ENCODE data around the gene POLD4.

Gene POLD4

DNA sequence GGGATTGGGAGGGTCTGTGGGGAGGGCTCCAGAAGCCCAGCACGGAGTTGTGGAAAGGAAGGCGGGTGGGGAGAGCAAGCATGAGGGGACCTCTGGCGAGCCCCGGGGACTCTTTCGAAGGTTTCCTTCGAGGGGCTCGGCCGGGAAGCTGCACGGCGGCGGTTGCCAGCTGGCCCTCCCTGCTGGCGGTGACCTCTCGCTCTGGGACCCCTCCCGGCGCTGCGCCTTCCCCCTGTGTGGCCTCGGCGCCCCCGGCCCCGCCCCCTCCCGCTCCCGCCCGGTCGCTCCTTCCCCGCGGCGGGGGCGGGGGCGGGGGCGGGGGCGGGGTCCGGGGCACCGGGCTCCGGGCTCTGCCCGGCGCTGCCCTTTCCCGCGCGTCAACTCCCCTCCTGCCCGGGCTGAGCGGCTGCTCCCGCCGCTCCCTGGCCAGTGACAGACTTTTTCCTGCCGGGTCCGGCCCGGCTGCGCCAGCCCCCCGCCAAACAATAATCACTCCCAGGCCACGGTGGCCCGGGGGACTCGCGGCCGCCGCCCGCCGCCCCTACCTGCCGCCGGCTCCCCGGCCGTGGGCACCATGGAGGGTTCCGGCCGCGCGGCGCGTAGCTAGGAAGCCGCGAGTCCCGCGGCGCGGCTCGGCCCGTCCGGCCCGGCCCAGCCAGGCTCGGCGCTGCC, 19.1 kb upstream of the POLD4 start:
- Histone ChIP-seq H3K9ac (ENCODE audit: low read length) (peak overlapping the region; percentile 26), H3K27ac (ENCODE audit: low read depth, low read length) (peak overlapping the region; percentile 91), H3K4me3 (ENCODE audit: low read length) (peak overlapping the region; percentile 60), H3K27me3 (ENCODE audit: control insufficient read depth, insufficient read depth, low read length) (no peaks in the 10 kb centered on the region), H3K36me3 (ENCODE audit: control insufficient read depth, insufficient read depth, low read length) (no peaks in the 10 kb centered on the region), H3K4me1 (ENCODE audit: control insufficient read depth, insufficient read depth, low read length) (peaks cover 42% of the 10 kb centered on the region)

DNA sequence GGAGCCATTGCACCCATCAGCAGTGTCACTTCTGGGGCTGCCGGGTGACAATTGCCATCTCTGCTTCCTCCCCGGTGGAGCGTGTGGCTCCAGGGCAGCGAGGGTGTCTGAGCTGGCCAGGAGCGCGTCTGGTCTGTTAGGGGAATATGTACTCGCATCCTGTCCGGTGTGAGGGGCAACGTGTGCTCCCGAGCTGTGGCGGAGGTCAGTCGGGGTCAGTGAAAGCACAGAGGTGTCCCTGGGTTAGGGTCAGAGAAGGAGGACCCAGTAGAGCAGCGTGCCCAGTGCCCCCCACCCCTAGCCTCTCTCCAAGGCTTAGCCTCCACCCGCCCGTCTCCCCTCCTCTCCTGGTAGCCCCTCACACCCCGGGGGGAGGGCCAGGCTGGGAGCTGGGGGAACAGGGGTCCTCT, 18.6 kb upstream of the POLD4 start:
- H3K27me3 ChIP-seq (ENCODE audit: control insufficient read depth, insufficient read depth, low read length): no peaks in the 10 kb centered on the region
- no peaks in the 10 kb centered on the region for H3K36me3 ChIP-seq (ENCODE audit: control insufficient read depth, insufficient read depth, low read length)
- H3K4me3 ChIP-seq (ENCODE audit: low read length): peak overlapping the region; percentile 60
- no peak overlapping the region for H3K9ac ChIP-seq (ENCODE audit: low read length)
- H3K27ac ChIP-seq (ENCODE audit: low read depth, low read length): peak overlapping the region; percentile 91
- peaks cover 46% of the 10 kb centered on the region for H3K4me1 ChIP-seq (ENCODE audit: control insufficient read depth, insufficient read depth, low read length)

DNA sequence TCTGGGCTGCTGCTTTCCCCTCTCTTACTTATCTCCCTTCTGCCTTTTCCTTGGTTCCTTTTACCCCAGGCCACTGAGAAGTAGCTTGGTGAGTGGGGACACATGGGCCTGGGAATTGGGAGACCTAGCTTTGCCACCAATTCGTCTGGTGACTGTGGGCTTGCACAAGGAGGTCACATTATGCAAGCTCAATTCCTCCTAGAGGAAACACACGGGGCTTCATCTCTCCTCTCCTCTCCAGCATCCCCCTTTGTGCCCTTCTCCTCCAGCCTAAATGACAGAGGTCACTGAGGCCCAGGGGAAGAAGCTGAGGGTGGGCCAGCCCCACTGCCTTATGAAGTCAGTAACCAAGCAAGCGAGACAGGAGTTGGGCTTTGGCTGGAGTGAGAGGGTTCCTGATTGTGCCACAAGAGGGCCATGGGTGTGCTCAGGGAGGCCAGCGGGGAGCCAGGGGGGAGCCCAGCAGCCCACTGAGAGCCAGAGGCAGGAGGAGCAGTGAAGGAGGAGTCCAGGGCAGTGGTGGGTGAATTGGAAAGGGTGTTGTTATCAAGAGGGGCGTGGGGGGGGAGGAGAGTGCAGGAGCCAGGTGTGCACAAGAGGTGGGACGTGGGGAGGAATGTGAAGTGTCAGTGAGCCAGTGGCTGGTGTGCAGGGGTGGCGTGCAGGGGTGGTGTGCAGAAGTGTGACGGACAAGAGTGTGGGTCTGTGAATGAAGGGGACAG, 18.0 kb upstream of the POLD4 start:
- Histone ChIP-seq H3K36me3 (ENCODE audit: control insufficient read depth, insufficient read depth, low read length) (no peaks in the 10 kb centered on the region), H3K27me3 (ENCODE audit: control insufficient read depth, insufficient read depth, low read length) (no peaks in the 10 kb centered on the region), H3K4me1 (ENCODE audit: control insufficient read depth, insufficient read depth, low read length) (peaks cover 49% of the 10 kb centered on the region), H3K27ac (ENCODE audit: low read depth, low read length) (peak overlapping the region; percentile 91), H3K4me3 (ENCODE audit: low read length) (peak overlapping the region; percentile 60), H3K9ac (ENCODE audit: low read length) (no peak overlapping the region)

DNA sequence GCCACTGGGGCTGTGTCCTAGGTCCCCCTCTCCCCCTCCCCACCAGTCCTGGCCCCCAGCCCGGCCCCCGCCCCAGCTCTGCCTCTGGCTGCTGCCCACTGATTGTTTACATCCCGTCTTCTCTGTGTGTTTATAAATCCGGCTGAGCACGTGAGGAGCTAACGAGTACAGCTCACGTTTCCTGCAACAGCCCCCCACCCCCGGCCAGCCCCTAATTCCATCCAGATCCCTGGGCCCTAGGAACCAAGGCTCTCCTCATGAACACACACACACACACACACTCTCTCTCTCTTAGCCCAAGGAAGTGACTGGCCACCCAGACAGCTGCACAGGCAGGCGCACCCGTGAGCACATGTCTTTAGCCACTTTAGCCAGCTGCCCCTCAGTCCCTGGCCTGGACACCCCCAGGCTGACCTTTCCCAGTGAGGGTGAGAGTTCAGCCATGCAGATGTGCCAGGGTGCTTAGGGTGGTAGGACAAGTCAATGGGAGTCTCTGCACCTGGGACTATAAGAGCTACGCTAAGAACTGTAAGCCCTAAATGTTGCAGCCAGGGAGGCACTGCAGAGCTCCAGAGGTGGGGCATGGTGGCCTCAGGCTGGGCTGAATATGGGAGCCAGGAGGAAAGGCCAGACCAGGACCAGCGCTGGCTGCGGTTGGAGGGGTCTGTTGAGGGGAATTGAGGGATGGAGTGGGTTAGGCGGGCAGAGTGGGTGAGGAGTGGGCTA, 17.2 kb upstream of the POLD4 start:
- H3K27ac ChIP-seq (ENCODE audit: low read depth, low read length): peak overlapping the region; percentile 91
- H3K36me3 ChIP-seq (ENCODE audit: control insufficient read depth, insufficient read depth, low read length): no peaks in the 10 kb centered on the region
- peaks cover 57% of the 10 kb centered on the region for H3K4me1 ChIP-seq (ENCODE audit: control insufficient read depth, insufficient read depth, low read length)
- no peaks in the 10 kb centered on the region for H3K27me3 ChIP-seq (ENCODE audit: control insufficient read depth, insufficient read depth, low read length)
- no peak overlapping the region for H3K9ac ChIP-seq (ENCODE audit: low read length)
- peak overlapping the region; percentile 41 for H3K4me3 ChIP-seq (ENCODE audit: low read length)

DNA sequence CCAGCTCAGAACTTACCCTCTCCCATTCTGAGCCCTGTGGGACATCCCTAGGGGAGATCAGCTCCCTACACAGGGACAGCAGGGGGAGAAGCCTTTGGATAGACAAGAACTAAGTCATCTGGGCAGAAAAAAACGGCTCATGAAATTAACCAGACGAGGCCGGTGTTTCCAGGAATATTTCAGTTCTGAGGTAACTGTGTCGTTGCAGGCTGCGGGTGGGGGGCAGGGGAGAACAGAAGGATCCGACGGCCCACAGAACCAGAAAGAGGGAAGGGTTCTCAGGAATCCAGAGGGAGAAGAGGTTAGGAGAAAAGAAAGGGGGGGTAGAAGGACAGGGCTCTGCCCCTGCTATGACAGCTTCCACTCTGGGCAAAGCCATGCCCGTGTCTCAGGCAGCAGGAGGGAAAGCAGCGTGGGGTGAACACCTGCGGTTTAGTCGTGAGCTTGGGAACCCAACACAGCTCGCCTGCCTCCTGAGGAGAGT, 16.5 kb upstream of the POLD4 start:
- H3K4me3 ChIP-seq (ENCODE audit: low read length): no peak overlapping the region

DNA sequence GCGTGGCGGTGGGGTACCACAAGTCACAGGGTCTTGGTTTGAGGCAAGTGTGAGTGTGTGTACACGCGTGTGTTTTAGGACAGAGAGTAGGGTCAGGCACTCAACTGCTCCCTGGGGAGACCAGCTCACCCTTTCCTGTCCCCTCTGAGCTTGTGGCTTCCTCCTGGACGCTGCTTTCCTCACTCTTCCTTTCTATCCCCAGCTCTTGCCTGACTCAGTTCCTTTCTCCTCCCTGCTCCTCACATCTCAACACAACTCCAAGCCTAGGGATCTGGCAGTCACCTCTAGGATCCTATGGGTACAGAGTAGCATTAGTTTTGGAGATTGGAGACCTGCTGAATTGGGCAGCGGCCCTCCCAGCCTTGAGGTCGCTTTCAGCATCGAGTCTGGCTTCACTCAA, 15.9 kb upstream of the POLD4 start:
- peak overlapping the region; percentile 91 for H3K27ac ChIP-seq (ENCODE audit: low read depth, low read length)
- H3K4me3 ChIP-seq (ENCODE audit: low read length): no peak overlapping the region
- peaks cover 56% of the 10 kb centered on the region for H3K4me1 ChIP-seq (ENCODE audit: control insufficient read depth, insufficient read depth, low read length)
- H3K36me3 ChIP-seq (ENCODE audit: control insufficient read depth, insufficient read depth, low read length): peaks cover 2% of the 10 kb centered on the region
- H3K27me3 ChIP-seq (ENCODE audit: control insufficient read depth, insufficient read depth, low read length): no peaks in the 10 kb centered on the region
- H3K9ac ChIP-seq (ENCODE audit: low read length): no peak overlapping the region

More for the DNA sequence above, 16.5 kb upstream of the POLD4 start:
- peaks cover 61% of the 10 kb centered on the region for H3K4me1 ChIP-seq (ENCODE audit: control insufficient read depth, insufficient read depth, low read length)
- H3K9ac ChIP-seq (ENCODE audit: low read length): no peak overlapping the region
- H3K36me3 ChIP-seq (ENCODE audit: control insufficient read depth, insufficient read depth, low read length): no peaks in the 10 kb centered on the region
- H3K27ac ChIP-seq (ENCODE audit: low read depth, low read length): peak overlapping the region; percentile 91
- H3K27me3 ChIP-seq (ENCODE audit: control insufficient read depth, insufficient read depth, low read length): no peaks in the 10 kb centered on the region

DNA sequence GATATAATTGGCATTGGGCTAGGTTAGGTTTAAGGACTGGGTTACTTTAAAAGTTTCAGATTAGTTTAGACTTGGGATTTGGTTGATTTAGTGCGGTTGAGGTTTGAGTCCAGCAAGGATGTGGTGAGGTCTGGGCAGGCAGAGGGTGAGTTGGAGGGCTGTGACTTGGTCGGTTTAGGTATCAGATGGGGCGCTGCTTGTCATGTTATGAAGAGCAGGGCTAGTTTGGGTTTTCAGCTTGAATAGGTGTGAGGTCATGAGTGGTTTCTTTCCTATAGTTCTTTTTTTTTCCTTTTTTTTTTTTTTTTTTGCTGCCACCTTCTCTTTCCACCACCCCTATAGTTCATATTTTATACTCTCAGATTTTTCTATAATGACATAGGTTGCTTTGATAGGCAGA, 15.3 kb upstream of the POLD4 start:
- Histone ChIP-seq H3K27me3 (ENCODE audit: control insufficient read depth, insufficient read depth, low read length) (no peaks in the 10 kb centered on the region), H3K27ac (ENCODE audit: low read depth, low read length) (peak overlapping the region; percentile 91), H3K4me3 (ENCODE audit: low read length) (no peak overlapping the region), H3K9ac (ENCODE audit: low read length) (no peak overlapping the region), H3K36me3 (ENCODE audit: control insufficient read depth, insufficient read depth, low read length) (peaks cover 2% of the 10 kb centered on the region), H3K4me1 (ENCODE audit: control insufficient read depth, insufficient read depth, low read length) (peaks cover 52% of the 10 kb centered on the region)

DNA sequence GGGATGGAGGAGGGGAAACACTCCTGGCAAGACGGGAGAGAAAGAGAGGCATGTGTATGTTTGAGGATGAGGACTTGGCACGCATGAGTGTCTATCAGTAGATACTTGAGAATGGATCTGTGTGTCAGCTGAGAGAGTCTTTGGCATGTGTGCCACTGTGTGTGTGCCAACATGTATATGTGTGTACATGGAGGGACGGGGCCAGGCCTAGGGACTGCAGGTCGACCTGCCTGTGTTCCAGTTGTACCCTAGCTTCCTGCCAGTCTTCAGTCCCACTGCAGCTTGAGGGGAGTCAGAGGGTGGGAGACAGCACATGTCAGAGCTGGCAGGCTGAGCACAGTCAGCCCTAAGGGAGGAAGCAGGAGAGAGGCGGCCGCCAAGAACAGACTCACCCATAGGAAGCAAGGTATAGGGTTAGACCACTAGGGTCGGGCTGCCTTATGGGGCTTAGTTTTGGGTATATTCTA, 14.4 kb upstream of the POLD4 start:
- no peak overlapping the region for H3K9ac ChIP-seq (ENCODE audit: low read length)
- peaks cover 52% of the 10 kb centered on the region for H3K4me1 ChIP-seq (ENCODE audit: control insufficient read depth, insufficient read depth, low read length)
- H3K36me3 ChIP-seq (ENCODE audit: control insufficient read depth, insufficient read depth, low read length): peaks cover 2% of the 10 kb centered on the region
- peak overlapping the region; percentile 91 for H3K27ac ChIP-seq (ENCODE audit: low read depth, low read length)
- no peaks in the 10 kb centered on the region for H3K27me3 ChIP-seq (ENCODE audit: control insufficient read depth, insufficient read depth, low read length)
- no peak overlapping the region for H3K4me3 ChIP-seq (ENCODE audit: low read length)

DNA sequence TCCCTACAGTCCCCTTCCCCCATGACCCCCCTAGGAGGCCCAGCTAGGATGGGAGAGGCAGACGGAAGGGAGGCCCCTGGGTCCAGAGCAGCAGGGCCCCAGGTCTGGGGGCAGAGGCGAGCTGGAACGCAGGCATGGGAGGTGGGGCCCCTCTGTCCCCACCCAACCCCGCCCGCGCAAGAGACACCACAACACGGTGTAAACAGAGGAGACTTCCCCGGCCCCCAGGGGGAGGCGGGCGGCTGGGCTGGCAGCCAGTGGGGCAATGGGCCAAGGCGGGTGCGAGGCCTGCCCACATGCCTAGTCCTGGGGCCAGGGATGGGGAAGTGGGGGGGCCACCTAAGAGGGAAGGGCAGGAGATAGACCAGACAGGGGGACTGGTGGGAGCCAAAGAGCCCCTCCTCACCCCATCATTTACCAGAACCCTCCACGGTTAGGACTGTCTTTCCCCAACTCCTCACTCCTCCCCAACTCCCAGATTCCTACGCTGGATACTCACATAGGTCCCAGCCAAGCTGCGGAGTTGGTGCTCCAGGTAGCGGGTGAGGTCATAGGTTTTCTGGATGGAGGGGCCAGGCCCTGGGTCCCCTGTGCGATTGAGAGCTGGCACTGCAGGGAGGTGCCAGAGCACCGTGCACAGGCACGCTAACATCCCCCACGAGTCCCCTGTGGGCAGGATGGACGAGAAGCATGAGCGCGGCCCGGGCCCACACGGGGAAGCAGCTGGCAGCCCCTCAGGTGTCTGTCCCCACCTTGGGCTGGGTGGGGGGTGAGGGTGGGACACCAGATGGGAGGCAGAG, 13.8 kb upstream of the POLD4 start:
- Histone ChIP-seq H3K36me3 (ENCODE audit: control insufficient read depth, insufficient read depth, low read length) (peaks cover 2% of the 10 kb centered on the region), H3K27ac (ENCODE audit: low read depth, low read length) (peak overlapping the region; percentile 91), H3K4me1 (ENCODE audit: control insufficient read depth, insufficient read depth, low read length) (peaks cover 52% of the 10 kb centered on the region), H3K27me3 (ENCODE audit: control insufficient read depth, insufficient read depth, low read length) (no peaks in the 10 kb centered on the region), H3K9ac (ENCODE audit: low read length) (no peak overlapping the region), H3K4me3 (ENCODE audit: low read length) (peak overlapping the region; percentile 10)

DNA sequence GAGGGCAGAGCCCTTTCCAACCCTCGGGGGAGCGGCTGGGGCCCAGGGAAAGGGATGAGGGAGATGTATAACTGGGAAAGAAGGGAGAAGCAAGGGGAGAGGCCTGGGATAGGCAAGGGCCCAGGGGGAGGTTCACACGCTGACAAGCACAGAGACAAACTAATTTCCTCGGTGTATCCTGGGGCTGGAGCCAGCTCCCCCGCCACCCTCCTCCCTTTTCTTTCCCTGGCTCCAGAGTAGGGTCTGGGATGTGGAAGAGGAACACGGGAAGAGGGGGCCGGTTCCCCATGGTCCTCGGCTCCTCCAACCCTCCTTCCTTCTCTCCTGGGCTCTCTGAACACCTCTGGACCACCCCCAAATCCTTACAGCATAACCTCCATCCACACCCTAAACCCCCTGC, 13.2 kb upstream of the POLD4 start:
- peak overlapping the region; percentile 91 for H3K27ac ChIP-seq (ENCODE audit: low read depth, low read length)

DNA sequence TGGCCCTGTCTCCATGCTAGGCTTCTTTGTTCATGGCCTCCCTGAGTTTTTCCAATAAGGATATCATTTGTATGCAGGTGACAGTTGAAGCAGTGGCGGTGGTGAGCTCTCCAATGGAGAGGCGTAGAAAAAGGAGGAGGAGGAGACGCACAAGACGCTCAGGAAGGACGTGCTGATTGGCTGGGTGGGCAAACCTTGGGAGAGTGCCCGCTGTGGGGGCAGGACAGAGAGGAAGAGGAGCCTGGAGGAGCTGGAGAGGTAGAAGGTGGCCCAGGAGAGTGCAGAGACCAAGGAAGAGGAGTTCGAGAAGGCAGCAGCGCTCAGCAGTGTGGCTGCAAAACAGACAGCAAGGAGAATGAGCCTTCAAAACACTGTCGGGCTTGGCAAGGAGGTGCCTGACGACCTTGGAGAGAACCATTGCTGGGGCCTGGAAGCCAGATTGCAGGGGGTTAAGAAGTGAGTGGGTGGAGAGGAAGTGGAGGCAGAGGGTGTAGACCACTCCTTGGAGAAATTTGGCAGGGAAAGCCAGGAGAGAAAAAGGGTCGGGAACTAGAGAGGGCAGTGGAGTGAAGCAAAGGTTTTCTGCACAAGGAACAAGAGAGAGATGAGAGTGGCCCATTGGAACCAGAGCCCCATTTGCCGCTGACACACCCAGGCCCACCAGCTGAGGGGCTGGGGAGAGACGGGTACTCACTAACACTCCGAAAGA, 12.5 kb upstream of the POLD4 start:
- H3K36me3 ChIP-seq (ENCODE audit: control insufficient read depth, insufficient read depth, low read length): peaks cover 2% of the 10 kb centered on the region
- H3K27me3 ChIP-seq (ENCODE audit: control insufficient read depth, insufficient read depth, low read length): no peaks in the 10 kb centered on the region
- peak overlapping the region; percentile 91 for H3K27ac ChIP-seq (ENCODE audit: low read depth, low read length)
- H3K9ac ChIP-seq (ENCODE audit: low read length): no peak overlapping the region
- peak overlapping the region; percentile 12 for H3K4me3 ChIP-seq (ENCODE audit: low read length)
- H3K4me1 ChIP-seq (ENCODE audit: control insufficient read depth, insufficient read depth, low read length): peaks cover 42% of the 10 kb centered on the region

More for the DNA sequence above, 13.2 kb upstream of the POLD4 start:
- H3K4me3 ChIP-seq (ENCODE audit: low read length): peak overlapping the region; percentile 10
- H3K4me1 ChIP-seq (ENCODE audit: control insufficient read depth, insufficient read depth, low read length): peaks cover 48% of the 10 kb centered on the region
- no peaks in the 10 kb centered on the region for H3K27me3 ChIP-seq (ENCODE audit: control insufficient read depth, insufficient read depth, low read length)
- no peak overlapping the region for H3K9ac ChIP-seq (ENCODE audit: low read length)
- peaks cover 2% of the 10 kb centered on the region for H3K36me3 ChIP-seq (ENCODE audit: control insufficient read depth, insufficient read depth, low read length)

All from rectal smooth muscle tissue (tissue), 1 donor.